Glutamatergic neuron (in vitro differentiated cells): Measurements from ENCODE around the gene ZBTB7C. TPM values are rescaled to one million over a fixed set of nuclear protein-coding genes. Genes with fewer than 3 reads are reported as not detected.

Experiments used
- DNase-seq: peaks from one replicate; pipeline ENCODE4 v3.0.0; 2022
- H3K27ac Mint-ChIP-seq: one replicate; pipeline ENCODE4 v1.8.0; 2020; ENCODE audit warnings: mild to moderate bottlenecking, mixed read lengths, inconsistent platforms; ENCODE audit not compliant: unreplicated experiment
- H3K27me3 Mint-ChIP-seq: one replicate; pipeline ENCODE4 v1.8.0; 2020; ENCODE audit warnings: mild to moderate bottlenecking, moderate library complexity, mixed read lengths, inconsistent platforms; ENCODE audit not compliant: unreplicated experiment
- H3K36me3 Mint-ChIP-seq: one replicate; pipeline ENCODE4 v1.8.0; 2020; ENCODE audit warnings: mild to moderate bottlenecking, mixed read lengths, inconsistent platforms; ENCODE audit not compliant: unreplicated experiment
- H3K4me1 Mint-ChIP-seq: one replicate; pipeline ENCODE4 v1.8.0; 2020; ENCODE audit warnings: mild to moderate bottlenecking, low read depth, mixed read lengths, inconsistent platforms; ENCODE audit not compliant: unreplicated experiment
- H3K4me3 Mint-ChIP-seq: one replicate; pipeline ENCODE4 v1.8.0; 2020; ENCODE audit warnings: mild to moderate bottlenecking, mixed read lengths, inconsistent platforms; ENCODE audit not compliant: unreplicated experiment
- H3K9me3 Mint-ChIP-seq: one replicate; pipeline ENCODE4 v1.8.0; 2020; ENCODE audit warnings: mild to moderate bottlenecking, moderate library complexity, mixed read lengths, inconsistent platforms; ENCODE audit not compliant: unreplicated experiment
- CTCF ChIP-seq: fragments of 200-600 bp; sonication (generic); IDR thresholded peaks from one replicate; pipeline ENCODE4 v1.5.0; 2021; ENCODE audit not compliant: partially characterized antibody, unreplicated experiment
- total RNA-seq: library from RNA; stranded (reverse); fragmentation: NEBNext Ultra II Directional; extraction: Animal tissue kit (Norgen Biotek cat#: 25700); gene quantifications from one replicate; pipeline ENCODE4 v1.2.1, GENCODE V29; 2021; ENCODE audit not compliant: unreplicated experiment

ZBTB7C gene
- total RNA-seq, 1 donor from 2014 or later = 10.6 TPM

GRCh38 chr18:48039769-48040215, 369.4 kb downstream of the ZBTB7C start:
- peaks cover 11% of the 10 kb centered on the region for H3K36me3 Mint-ChIP-seq
- peaks cover 30% of the 10 kb centered on the region for H3K4me1 Mint-ChIP-seq
- no peak for TF ChIP-seq CTCF
- H3K27me3 Mint-ChIP-seq = peaks cover 14% of the 10 kb centered on the region
- no peak overlapping the region for H3K4me3 Mint-ChIP-seq
- H3K9me3 Mint-ChIP-seq = peaks cover 20% of the 10 kb centered on the region
- no peak for DNase-seq
- no peak overlapping the region for H3K27ac Mint-ChIP-seq

- H3K9me3 Mint-ChIP-seq = peaks cover 23% of the 10 kb centered on the region
- peaks cover 13% of the 10 kb centered on the region for H3K36me3 Mint-ChIP-seq
Observed at GRCh38 chr18:48038636-48039035, 370.5 kb downstream of the ZBTB7C start.

GRCh38 chr18:48037481-48038271, 371.5 kb downstream of the ZBTB7C start:
- Mint-ChIP-seq H3K4me1 (peaks cover 34% of the 10 kb centered on the region), H3K27ac (peak overlapping the region; percentile 65), H3K27me3 (peaks cover 16% of the 10 kb centered on the region), H3K4me3 (peak overlapping the region; percentile 47), H3K36me3 (peaks cover 4% of the 10 kb centered on the region), H3K9me3 (peaks cover 20% of the 10 kb centered on the region)
- no peak for TF ChIP-seq CTCF
- peak; percentile 36 for DNase-seq

More at GRCh38 chr18:48038636-48039035, 370.5 kb downstream of the ZBTB7C start:
- peaks cover 16% of the 10 kb centered on the region for H3K27me3 Mint-ChIP-seq
- DNase-seq = no peak
- H3K4me1 Mint-ChIP-seq = peaks cover 34% of the 10 kb centered on the region
- H3K27ac Mint-ChIP-seq = no peak overlapping the region
- no peak for TF ChIP-seq CTCF
- no peak overlapping the region for H3K4me3 Mint-ChIP-seq

GRCh38 chr18:48036641-48037421, 372.4 kb downstream of the ZBTB7C start:
- H3K4me1 Mint-ChIP-seq = peaks cover 34% of the 10 kb centered on the region
- DNase-seq = peak; percentile 43
- peak overlapping the region; percentile 70 for H3K4me3 Mint-ChIP-seq
- H3K36me3 Mint-ChIP-seq = peaks cover 4% of the 10 kb centered on the region
- H3K27me3 Mint-ChIP-seq = peaks cover 15% of the 10 kb centered on the region
- no peak for TF ChIP-seq CTCF
- H3K27ac Mint-ChIP-seq = peak overlapping the region; percentile 65
- peaks cover 20% of the 10 kb centered on the region for H3K9me3 Mint-ChIP-seq
